ENCODE data around the gene DDX52. TPM values are rescaled to one million over a fixed set of nuclear protein-coding genes. Genes with fewer than 3 reads are reported as not detected.
A peak's percentile ranks its signal among the peaks of the same experiment; 100 is the strongest.

Gene DDX52
- total and polyA plus RNA-seq, 2 of the 13 experiments (the other 11 are each of a cell fraction or from before 2014, with no cell fraction given): 8.9 to 36.1 TPM

GRCh38 chr17:37609170-37610040 is 33.8 kb downstream of the DDX52 start, which contains the start of gene SYNRG:
Gene SYNRG (minus strand): TSS chr17:37609418. CDS start chr17:37609355, 63 bp downstream.
- POLR2A ChIA-PET: interaction anchor here (0.6 to 2.1 kb wide), 12 partner anchors 9 to 1249 kb away, joined by 3 to 9 read pairs (median 4); no protein-coding TSS in a partner anchor
- intact Hi-C loops (cut with micrococcal nuclease; ENCODE audit: unreplicated experiment): loop anchor here (1.0 kb wide), 1 partner anchor 82 kb away; no protein-coding TSS in a partner anchor
- no peak for FAIRE-seq
- no peak for TF ChIP-seq MAFK (conservative IDR thresholded peaks at IDR 0.05 in 1 of 2, IDR thresholded peaks at IDR 0.05 in 1 of 2; ENCODE audit: low read length in 2 of 2)
- TF ChIP-seq USF2 (IDR thresholded peaks at IDR 0.05; ENCODE audit: low read depth, low read length): peak; percentile 99
- peak; percentile 90; the same call in 1 of the 2 replicates for TF ChIP-seq USF2 (CRISPR knock-in tag; IDR thresholded peaks at IDR 0.05; ENCODE audit: borderline replicate concordance)
- no peak for TF ChIP-seq SRSF9 (IDR thresholded peaks at IDR 0.05; ENCODE audit: borderline replicate concordance, insufficient read depth, low read depth, low read length, poor library complexity, severe bottlenecking)
- 0 out of 2 replicates have a peak, but pooled peaks have one; percentile 24 for TF ChIP-seq FOXC1 (CRISPR knock-in tag; IDR thresholded peaks at IDR 0.05; ENCODE audit: borderline replicate concordance)
- TF ChIP-seq PAXIP1 (CRISPR knock-in tag; conservative IDR thresholded peaks at IDR 0.05): peak; percentile 66
- 0 out of 2 replicates have a peak, but pooled peaks have one; percentile 28 for TF ChIP-seq MXD3 (CRISPR knock-in tag; IDR thresholded peaks at IDR 0.05)
- peak; percentile 86 for TF ChIP-seq ZFY (CRISPR knock-in tag; IDR thresholded peaks at IDR 0.05)
- peak; percentile 75 for TF ChIP-seq IKZF4 (CRISPR knock-in tag; IDR thresholded peaks at IDR 0.05; ENCODE audit: borderline replicate concordance, low read depth, not compliant biosample characterization)
- peak; percentile 96 for TF ChIP-seq AGO1 (IDR thresholded peaks at IDR 0.05; ENCODE audit: low read depth, low read length, poor library complexity, severe bottlenecking)
- peak; percentile 89 for TF ChIP-seq THAP11 (CRISPR knock-in tag; IDR thresholded peaks at IDR 0.05)
- no peak for TF ChIP-seq ZNF12 (CRISPR knock-in tag; IDR thresholded peaks at IDR 0.05)
- peak; percentile 77 for TF ChIP-seq ATF7-NPFF (CRISPR knock-in tag; IDR thresholded peaks at IDR 0.05; ENCODE audit: low read depth)
- TF ChIP-seq SOX13 (IDR thresholded peaks at IDR 0.05): no peak
- TF ChIP-seq SOX13 (CRISPR knock-in tag; conservative IDR thresholded peaks at IDR 0.05 in 1 of 2, IDR thresholded peaks at IDR 0.05 in 1 of 2): peak in 1 of 2 experiments; percentile 47; a peak in 1 of 4 replicates
- no peak for TF ChIP-seq JARID2 (CRISPR knock-in tag; IDR thresholded peaks at IDR 0.05; ENCODE audit: insufficient replicate concordance)

More at GRCh38 chr17:37609170-37610040, 33.8 kb downstream of the DDX52 start, which contains the start of gene SYNRG:
- peak within 1 kb of the TSS; percentile 89 for H3K4me2 ChIP-seq (ENCODE audit: low read depth, low read length)
- H3K79me2 ChIP-seq (ENCODE audit: insufficient read depth, low read length): peaks cover 24% of the 10 kb centered on the region
- H3K9me3 ChIP-seq (ENCODE audit: low read length): no peaks in the 10 kb centered on the region
- in situ Hi-C loops (cut with HindIII; ENCODE audit: extremely low pct_ligation_motif_present, low pct_unique_long_range_greater_than_20kb): no loop called here
- H3K27me3 ChIP-seq (ENCODE audit: control insufficient read depth in 1 of 2, insufficient read depth in 2 of 2, low read length in 2 of 2): no peaks in the 10 kb centered on the region
- peak within 1 kb of the TSS; percentile 92 for H3K27ac ChIP-seq (ENCODE audit: extremely low read length, insufficient read depth, low read length)
- CTCF ChIA-PET (ENCODE audit: low intra/inter-chr PET ratio, low total read pairs): no interaction called here
- H3K4me1 ChIP-seq (ENCODE audit: insufficient read depth, low read length): peaks cover 28% of the 10 kb centered on the region
- WGBS (ENCODE audit: low lambda C conversion rate): 3% methylated on average over 16 of the region's 60 CpGs
- H4K20me1 ChIP-seq (ENCODE audit: insufficient read depth, low read length): no peaks in the 10 kb centered on the region; the same call in 1 of the 2 replicates
- peak within 1 kb of the TSS; percentile 89 for H3K9ac ChIP-seq (ENCODE audit: insufficient read depth, low read depth, low read length)
- peaks cover 1 to 13% of the 10 kb centered on the region in 2 experiments; a peak in 1 of 5 replicates for H3K36me3 ChIP-seq (replicated peaks in 1 of 2; ENCODE audit: control insufficient read depth in 1 of 2, insufficient read depth in 2 of 2, low read length in 2 of 2)
- peak; percentile 96 for ATAC-seq
- peak within 1 kb of the TSS; percentile 89 to 99 (median 92) for H3K4me3 ChIP-seq (replicated peaks in 1 of 3; ENCODE audit: insufficient read depth in 1 of 3, low read depth in 2 of 3, low read length in 3 of 3)
- DNase-seq (ENCODE audit: low spot score): peak; percentile 92
- TSS peak; percentile 95 for BruUV-seq (replicated peaks)
- peak within 1 kb of the TSS; percentile 46 for H2AFZ ChIP-seq (ENCODE audit: low read length)

Data from HepG2 (cell line).